Measurements from ENCODE around the gene IL19. TPM values are rescaled to one million over a fixed set of nuclear protein-coding genes. Genes with fewer than 3 reads are reported as not detected.

The IL19 gene
- total RNA-seq, 1 donor from 2014 or later = not detected

DNA sequence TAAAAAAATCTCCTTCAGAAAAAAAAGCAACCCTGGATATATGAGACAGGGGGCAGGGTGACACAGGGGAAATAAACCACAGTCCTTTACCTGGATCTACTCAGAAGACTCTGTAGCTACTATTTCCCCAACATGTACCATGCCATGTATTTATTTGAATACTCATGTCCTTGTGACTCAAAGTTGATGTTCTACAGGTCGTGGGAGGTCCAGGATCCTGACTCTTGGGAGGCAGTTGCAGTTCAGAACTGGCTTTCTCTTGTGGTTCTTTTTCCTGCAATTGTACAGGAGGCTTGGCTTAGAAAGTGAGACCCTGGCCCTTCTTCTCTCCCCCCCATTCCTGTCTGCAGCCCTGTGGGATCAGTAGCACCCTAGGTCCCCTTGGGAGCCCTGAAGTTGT, 120.8 kb downstream of the IL19 start:
- no peak for DNase-seq (ENCODE audit: low spot score)

Other genes starting within 250 kb of the IL19 start
- gene EIF2D, start 158.3 kb upstream of the IL19 start, total RNA-seq = 41.2 TPM
- 17.6 TPM for gene DYRK3, start 135.2 kb upstream of the IL19 start, total RNA-seq
- gene MAPKAPK2, start 85.9 kb upstream of the IL19 start, total RNA-seq = 168 TPM
- gene IL10, start 1.7 kb downstream of the IL19 start, total RNA-seq = 1.4 TPM
- not detected for gene IL20, start 94.8 kb downstream of the IL19 start, total RNA-seq
- not detected for gene IL24, start 126.7 kb downstream of the IL19 start, total RNA-seq
- gene FCMR, start 151.2 kb downstream of the IL19 start, total RNA-seq = 8.0 TPM
- 2,875 TPM for gene PIGR, start 175.7 kb downstream of the IL19 start, total RNA-seq
- 0.46 TPM for gene FCAMR, start 199.7 kb downstream of the IL19 start, total RNA-seq